COR-L47 (cell line): ENCODE results near the gene CDC42EP2.

Experiments
- DNase-seq: peaks from one replicate; lab custom pipeline; 2025; lab: John Stamatoyannopoulos, UW

Gene CDC42EP2

GRCh38 chr11:65314501-65315203 is at the start of gene CDC42EP2:
TSS of gene CDC42EP2 (plus strand) at chr11:65314866. CDS start at chr11:65320899, 6,033 bp downstream.
- DNase-seq: peak; percentile 55

- no peak for DNase-seq
These were observed 48.5 kb upstream of the CDC42EP2 start for GRCh38 chr11:65266210-65266609.

GRCh38 chr11:65274735-65275682 is 39.7 kb upstream of the CDC42EP2 start:
- DNase-seq: peak; percentile 33

- no peak for DNase-seq
These were observed 38.8 kb upstream of the CDC42EP2 start for GRCh38 chr11:65275906-65276305.

- no peak for DNase-seq
These were observed 36.9 kb upstream of the CDC42EP2 start for GRCh38 chr11:65277631-65278277.

- DNase-seq: no peak
These were observed 36.3 kb upstream of the CDC42EP2 start for GRCh38 chr11:65278356-65278755.

GRCh38 chr11:65279279-65279678 is 35.4 kb upstream of the CDC42EP2 start:
- no peak for DNase-seq

- no peak for DNase-seq
These were observed 34.8 kb upstream of the CDC42EP2 start for GRCh38 chr11:65279741-65280440.

GRCh38 chr11:65280646-65281045 is 34.0 kb upstream of the CDC42EP2 start:
- no peak for DNase-seq

GRCh38 chr11:65286686-65287085 is 28.0 kb upstream of the CDC42EP2 start:
- no peak for DNase-seq

GRCh38 chr11:65287601-65288000 is 27.1 kb upstream of the CDC42EP2 start:
- no peak for DNase-seq

- DNase-seq: no peak
These were observed 25.7 kb upstream of the CDC42EP2 start for GRCh38 chr11:65288706-65289536.

- DNase-seq: no peak
These were observed 24.1 kb upstream of the CDC42EP2 start for GRCh38 chr11:65290448-65291165.

GRCh38 chr11:65291613-65292012 is 23.1 kb upstream of the CDC42EP2 start:
- no peak for DNase-seq

- DNase-seq: no peak
These were observed 21.8 kb upstream of the CDC42EP2 start for GRCh38 chr11:65292890-65293289.

GRCh38 chr11:65293909-65294381 is 20.7 kb upstream of the CDC42EP2 start:
- DNase-seq: no peak

GRCh38 chr11:65295001-65295400 is 19.7 kb upstream of the CDC42EP2 start:
- no peak for DNase-seq

- no peak for DNase-seq
These were observed 18.9 kb upstream of the CDC42EP2 start for GRCh38 chr11:65295571-65296341.

GRCh38 chr11:65297026-65297672 is 17.5 kb upstream of the CDC42EP2 start:
- DNase-seq: no peak
